K562 (cell line): ENCODE results near the gene FASTKD1. TPM values are rescaled to one million over a fixed set of nuclear protein-coding genes. Genes with fewer than 3 reads are reported as not detected.

ENCODE experiments used
- AFF4 ChIP-seq: sonication (generic); formaldehyde crosslinking; IDR thresholded peaks from 2 replicates; pipeline ENCODE4 v1.8.0; 2023; ENCODE audit warnings: mild to moderate bottlenecking, missing genetic modification reagents
- CBFA2T2 ChIP-seq: fragments of 450-650 bp; conservative IDR thresholded peaks from 2 replicates; pipeline ENCODE4 v1.6.1; 2017; ENCODE audit warnings: mild to moderate bottlenecking
- CHAMP1 ChIP-seq: fragments of 450-650 bp; IDR thresholded peaks from 2 replicates; pipeline ENCODE4 v1.6.1; 2016; ENCODE audit warnings: mild to moderate bottlenecking
- DNMT1 ChIP-seq: fragments of 450-650 bp; IDR thresholded peaks from 2 replicates; pipeline ENCODE4 v1.6.1; 2016; ENCODE audit warnings: antibody characterized with exemption, mild to moderate bottlenecking
- ETV6 ChIP-seq, 3 experiments: fragments of 150-350 bp in 1 of 3; sonication (generic) in 1 of 3; formaldehyde crosslinking in 1 of 3; IDR thresholded peaks; 2 replicates each; pipeline versions ENCODE4 v1.6.1 to v1.8.0; 2014 to 2022; ENCODE audit warnings: borderline replicate concordance in 2 of 3, low read depth in 2 of 3, antibody characterized with exemption in 1 of 3, low read length in 1 of 3, mild to moderate bottlenecking in 1 of 3, missing genetic modification reagents in 1 of 3
- FOXJ2 ChIP-seq: fragments of 200-800 bp; sonication (Bioruptor generic); IDR thresholded peaks from 2 replicates; pipeline ENCODE4 v1.6.1; 2016; ENCODE audit warnings: missing genetic modification characterization, missing compliant biosample characterization
- GTF2E2 ChIP-seq: fragments of 200-800 bp; sonication (Bioruptor generic); IDR thresholded peaks from 2 replicates; pipeline ENCODE4 v1.6.1; 2016; ENCODE audit warnings: missing genetic modification characterization, missing compliant biosample characterization
- HCFC1 ChIP-seq: IDR thresholded peaks from 2 replicates; pipeline ENCODE4 v1.6.1; 2012; ENCODE audit warnings: low read depth, low read length, improper control_type of control experiment
- HDAC8 ChIP-seq: fragments of 450-650 bp; IDR thresholded peaks from 2 replicates; pipeline ENCODE4 v1.6.1; 2016; ENCODE audit warnings: mild to moderate bottlenecking, missing genetic modification characterization, moderate library complexity, missing compliant biosample characterization
- MEF2A ChIP-seq: IDR thresholded peaks from 2 replicates; pipeline ENCODE4 v1.6.1; 2011; ENCODE audit warnings: low read depth, mild to moderate bottlenecking, low read length, moderate library complexity; ENCODE audit not compliant: control insufficient read depth
- NR2F6 ChIP-seq: fragments of 450-650 bp; formaldehyde crosslinking; IDR thresholded peaks from 2 replicates; pipeline ENCODE4 v1.4.0; 2020; ENCODE audit warnings: mild to moderate bottlenecking
- SMARCA4 ChIP-seq: fragments of 450-650 bp; IDR thresholded peaks from 2 replicates; pipeline ENCODE4 v1.6.1; 2016
- STAT5B ChIP-seq: fragments of 250-450 bp; sonication (Bioruptor Pico); IDR thresholded peaks from 2 replicates; pipeline ENCODE4 v1.8.0; 2021; ENCODE audit warnings: mild to moderate bottlenecking, inconsistent platforms
- U2AF2 ChIP-seq: fragments of 200-400 bp; formaldehyde crosslinking; optimal IDR thresholded peaks from 2 replicates; pipeline ENCODE3; 2017; ENCODE audit warnings: low read depth, mild to moderate bottlenecking, low read length
- ZNF23 ChIP-seq: fragments of 250-450 bp; sonication (Bioruptor Pico); IDR thresholded peaks from 2 replicates; pipeline ENCODE4 v1.4.0; 2020; ENCODE audit warnings: mild to moderate bottlenecking
- ZNF232 ChIP-seq: sonication (generic); formaldehyde crosslinking; IDR thresholded peaks from 2 replicates; pipeline ENCODE4 v1.8.0; 2022; ENCODE audit warnings: mild to moderate bottlenecking, missing genetic modification reagents
- ZNF316 ChIP-seq: fragments of 450-650 bp; IDR thresholded peaks from 2 replicates; pipeline ENCODE4 v1.6.1; 2016
- ZNF384 ChIP-seq: IDR thresholded peaks from 2 replicates; pipeline ENCODE4 v1.6.1; 2012; ENCODE audit warnings: low read depth, low read length, improper control_type of control experiment
- ZNF512 ChIP-seq: IDR thresholded peaks from 2 replicates; pipeline ENCODE4 v1.6.1; 2016; ENCODE audit warnings: missing genetic modification characterization, missing compliant biosample characterization
- polyA plus RNA-seq, 8 experiments: library from polyadenylated mRNA; depleted of rRNA in 4 of 8; stranded (reverse) in 5 of 8; unstranded in 3 of 8; fragments of >200 nt; fragmentation: Nextera tagmentation in 2 of 8; fragmentation: Illumina TruSeq in 1 of 8; extraction: Ambion mirVana in 2 of 8; extraction: Trizol in 1 of 8; gene quantifications; 2 replicates each; pipeline versions ENCODE4 v1.2.1 to v1.2.3, GENCODE V29; 2011 to 2014; ENCODE audit warnings: inconsistent platforms in 1 of 8, missing spikeins in 1 of 8
- total RNA-seq, 7 experiments: library from RNA; depleted of rRNA in 6 of 7; stranded (reverse); fragments of >200 nt in 6 of 7; fragmentation: Illumina TruSeq in 2 of 7; extraction: Trizol in 2 of 7; gene quantifications; 2 replicates each; pipeline versions ENCODE4 v1.2.1 to v1.2.3, GENCODE V29; 2011 to 2021; ENCODE audit warnings: low replicate concordance in 1 of 7

The FASTKD1 gene
- total and polyA plus RNA-seq, 9 of the 15 experiments (the other 6 are each of a cell fraction or from before 2014, with no cell fraction given), result 63.5 to 134 (median 119) TPM

GRCh38 chr2:169584005-169584877 lies 10.6 kb upstream of the FASTKD1 start, which contains the start of gene PPIG (continued):
- peak; percentile 53; the same call in 1 of the 2 replicates for TF ChIP-seq STAT5B (CRISPR knock-in tag)
- no peak for TF ChIP-seq NR2F6 (CRISPR knock-in tag)
- peak; percentile 55; the same call in 1 of the 2 replicates for TF ChIP-seq FOXJ2 (tag)
- TF ChIP-seq GTF2E2 (tag), result peak; percentile 92
- no peak for TF ChIP-seq DNMT1
- TF ChIP-seq ETV6 (IDR thresholded peaks at IDR 0.05; ENCODE audit: borderline replicate concordance in 1 of 2, low read depth in 2 of 2, low read length in 1 of 2), result 0 out of 4 replicates have a peak, but pooled peaks of 1 of the 2 experiments have one; percentile 52
- TF ChIP-seq ETV6 (CRISPR knock-in tag; IDR thresholded peaks at IDR 0.05; ENCODE audit: borderline replicate concordance), result no peak; the same call in 1 of the 2 replicates
- TF ChIP-seq ZNF512 (tag), result 0 out of 2 replicates have a peak, but pooled peaks have one; percentile 11
- no peak for TF ChIP-seq MEF2A
- TF ChIP-seq AFF4 (CRISPR knock-in tag), result peak; percentile 91
- 0 out of 2 replicates have a peak, but pooled peaks have one; percentile 28 for TF ChIP-seq HDAC8
- TF ChIP-seq CBFA2T2, result no peak
- TF ChIP-seq U2AF2, result no peak
- TF ChIP-seq HCFC1, result peak; percentile 86
- no peak for TF ChIP-seq SMARCA4
- TF ChIP-seq ZNF232 (CRISPR knock-in tag), result peak; percentile 36; the same call in 1 of the 2 replicates
- no peak for TF ChIP-seq ZNF23 (CRISPR knock-in tag)
- peak; percentile 100 for TF ChIP-seq CHAMP1
- TF ChIP-seq ZNF384, result peak; percentile 42; the same call in 1 of the 2 replicates
- peak; percentile 99 for TF ChIP-seq ZNF316
